Hippocampal formation (tissue), 2 donors: ENCODE measurements around the gene KBTBD13.
A peak's percentile ranks its signal among the peaks of the same experiment; 100 is the strongest.
"Not testable (repeated sequence)": the region's sequence is repeated elsewhere in the genome, so short reads cannot be mapped to it uniquely, and the experiment has no call there.

Experiments used
- DNase-seq, 2 donors: peaks; one replicate each; lab custom pipeline; 2025; lab: John Stamatoyannopoulos, UW

The KBTBD13 gene

GRCh38 chr15:65076486-65077290, at the start of gene KBTBD13:
Gene KBTBD13, plus strand, starts transcription at chr15:65076746. Its CDS starts 70 bp downstream, at chr15:65076816.
- DNase-seq, result no peak

DNA sequence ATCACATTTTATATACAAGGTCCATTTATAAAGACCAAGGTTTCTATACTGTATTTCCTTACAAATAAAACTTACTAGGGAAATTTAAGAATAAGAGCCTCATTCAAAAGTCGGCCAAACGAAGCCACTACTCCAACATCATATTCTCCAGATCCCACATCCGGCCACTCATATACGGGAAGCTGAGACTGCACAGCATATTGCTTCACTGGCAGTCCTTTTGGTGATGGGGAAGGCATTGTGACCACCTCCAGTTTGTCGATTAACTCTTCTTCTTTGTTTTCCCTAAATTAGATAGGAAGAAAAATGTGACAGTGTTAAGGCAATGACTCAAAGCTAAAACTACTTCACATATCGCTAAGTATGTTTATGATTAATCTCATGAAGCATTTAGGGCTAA, 49.8 kb upstream of the KBTBD13 start:
- no peak for DNase-seq

DNA sequence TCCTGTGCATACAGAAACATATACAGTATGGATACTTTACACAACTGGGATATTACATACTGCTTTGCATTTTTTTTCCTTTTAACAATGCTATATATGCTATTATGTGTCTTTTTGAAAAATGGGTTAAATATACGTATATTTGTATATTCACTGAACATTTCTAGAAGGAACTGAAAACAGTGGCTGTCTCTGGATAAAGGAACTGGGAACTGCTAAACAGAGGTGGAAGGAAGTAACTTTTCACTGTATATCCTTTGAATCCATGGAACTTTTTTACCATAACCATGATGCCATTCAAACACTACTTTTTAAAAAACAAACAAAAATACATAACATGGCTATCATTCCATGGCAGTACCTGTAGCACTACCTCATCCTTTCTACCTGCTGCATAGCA, 49.0 kb upstream of the KBTBD13 start:
- no peak for DNase-seq

DNA sequence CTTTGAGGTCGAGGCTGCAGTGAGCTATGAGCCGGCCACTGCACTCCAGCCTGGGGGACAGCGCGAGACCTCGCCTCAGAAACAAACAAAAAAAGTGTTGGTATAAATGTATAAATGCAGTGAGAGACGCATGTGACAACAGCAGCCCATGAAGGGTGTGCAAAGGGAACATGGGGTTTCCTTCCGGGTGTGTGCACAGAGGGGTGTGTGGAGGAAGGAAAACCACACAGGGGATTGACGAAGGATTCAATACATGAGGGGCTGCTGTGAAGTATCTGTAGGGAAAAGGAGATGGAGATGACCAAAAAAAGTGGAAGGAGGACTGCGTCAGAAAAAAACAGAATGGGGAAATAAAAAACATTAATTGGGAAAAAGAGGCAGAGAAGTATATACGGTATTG, 48.2 kb upstream of the KBTBD13 start:
- no peak for DNase-seq

DNA sequence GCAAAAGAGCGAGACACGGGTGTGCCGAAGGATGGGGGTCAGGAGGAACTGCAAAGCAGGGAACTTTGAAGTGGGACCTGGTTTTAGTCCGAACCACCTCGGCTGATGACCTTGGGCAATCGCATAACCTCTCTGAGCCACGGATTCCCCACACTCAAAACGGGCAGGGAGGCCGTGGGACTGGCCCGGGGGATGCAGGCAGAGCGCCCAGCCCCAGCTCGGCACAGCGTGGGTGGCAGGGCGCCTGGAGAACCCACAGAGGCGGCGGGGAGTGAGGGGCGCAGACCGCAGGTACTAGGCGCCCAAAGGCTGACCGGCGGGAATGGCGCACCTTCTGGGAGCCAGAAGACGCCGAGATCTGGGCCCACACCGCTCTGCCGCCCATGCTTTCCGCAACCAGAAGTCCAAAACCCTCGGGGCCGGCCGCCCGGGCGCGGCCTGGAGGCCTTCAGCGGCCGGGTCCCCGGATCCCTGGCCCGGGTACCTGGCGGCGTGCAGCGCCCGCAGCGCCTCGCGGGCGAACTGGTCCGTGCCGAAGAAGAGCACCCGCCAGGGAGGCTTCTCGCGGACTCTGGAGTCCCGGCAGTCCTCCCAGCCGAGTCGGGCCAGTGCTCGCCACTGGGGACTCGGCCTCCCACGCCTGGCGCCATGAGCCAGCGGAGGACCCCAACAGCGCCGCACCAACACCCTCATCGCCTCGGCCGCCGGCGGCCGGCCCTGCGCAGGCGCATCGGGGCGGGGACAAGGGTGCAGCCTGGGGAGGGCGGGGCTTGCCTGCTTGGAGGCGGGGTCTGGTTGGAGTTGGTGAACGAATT, 47.4 kb upstream of the KBTBD13 start, which contains the start of gene MTFMT:
TSS of gene MTFMT (minus strand) at position 719 of the 815 bp plus-strand sequence. CDS start at position 693, 26 bp downstream.
- peak; percentile 76 to 88 for DNase-seq

GRCh38 chr15:65029736-65030208, 46.8 kb upstream of the KBTBD13 start:
- no peak for DNase-seq

DNA sequence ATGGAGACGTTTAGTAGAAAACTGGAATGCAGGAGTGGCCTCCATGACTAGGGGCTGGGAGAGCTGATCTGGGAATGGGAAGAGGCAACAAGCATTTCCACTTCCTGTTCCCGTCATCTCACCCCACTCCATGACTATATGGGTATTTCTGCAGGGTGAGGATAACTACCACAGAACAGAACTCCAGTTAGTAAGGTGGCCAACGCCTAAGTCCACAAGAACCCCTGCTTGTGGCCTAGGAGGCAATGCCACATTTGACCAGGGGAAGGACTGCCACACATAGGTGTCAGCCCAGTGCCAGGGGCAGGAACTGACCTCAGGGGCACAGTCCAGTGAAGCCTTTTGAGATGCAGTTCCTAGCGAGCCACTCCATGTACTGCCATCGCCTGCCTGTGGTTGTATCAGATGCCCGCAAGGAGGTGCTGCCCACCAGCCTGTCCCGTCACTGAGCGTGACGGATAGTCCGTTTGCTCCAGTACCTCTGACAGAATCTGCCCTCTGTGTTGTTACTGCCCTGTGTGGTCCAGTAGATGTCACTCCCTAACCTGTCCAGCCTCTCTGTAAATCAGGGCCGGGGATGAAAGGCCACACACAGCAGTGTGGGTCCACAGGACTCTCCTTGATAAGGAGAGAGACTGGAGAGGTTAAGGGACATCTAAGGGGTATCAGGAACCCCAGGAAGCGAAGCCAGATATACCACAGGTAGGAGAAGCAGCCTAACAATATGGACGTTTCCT, 43.6 kb upstream of the KBTBD13 start:
- DNase-seq, result peak in 1 of 2 donors; percentile 28

DNA sequence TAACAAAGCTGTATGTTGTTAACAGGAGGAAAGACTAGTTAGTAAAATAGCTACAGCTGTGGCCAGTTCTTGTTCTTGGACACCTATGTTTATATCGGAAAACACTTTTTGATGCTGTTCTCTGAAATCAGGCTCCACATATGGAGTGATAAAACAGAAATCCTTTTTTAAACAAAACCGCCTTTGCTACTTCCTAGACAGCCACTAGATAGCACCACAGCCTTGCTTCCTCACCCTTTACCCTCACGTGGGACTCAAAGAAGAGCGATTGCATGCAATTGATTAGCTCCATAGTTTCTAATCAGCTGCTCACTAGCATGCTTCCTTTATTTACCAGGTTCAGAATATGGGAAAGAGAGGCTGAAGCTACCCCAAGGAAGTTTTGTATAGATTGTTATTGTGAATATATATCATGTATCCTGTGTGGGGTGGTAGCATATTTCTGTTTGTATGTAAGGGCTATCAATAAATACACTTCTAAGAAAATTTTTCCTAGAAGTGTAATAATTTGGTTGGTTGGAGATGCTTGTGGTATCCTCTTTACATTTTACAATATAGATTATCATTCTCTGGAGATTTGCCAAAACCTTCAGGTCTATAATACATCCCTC, 42.8 kb upstream of the KBTBD13 start:
- DNase-seq, result peak in 1 of 2 donors; percentile 43

DNA sequence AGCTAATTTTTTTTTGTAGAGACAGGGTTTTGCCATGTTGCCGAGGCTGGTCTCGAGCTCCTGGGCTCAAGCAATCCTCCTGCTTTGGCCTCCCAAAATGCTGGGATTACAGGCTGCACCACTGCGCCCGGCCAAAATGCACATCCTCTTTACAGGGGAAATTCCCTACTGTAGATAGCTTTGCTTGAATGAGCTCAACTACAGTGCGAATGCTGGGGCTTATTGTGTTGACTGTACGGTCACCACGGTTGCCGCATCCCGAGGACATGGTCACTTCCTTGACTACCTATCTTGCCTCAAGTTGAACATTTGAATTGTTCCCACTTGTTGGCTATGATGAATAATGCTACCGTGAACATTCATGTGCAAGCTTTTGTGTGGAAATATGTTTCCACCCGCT, 41.8 kb upstream of the KBTBD13 start:
- DNase-seq, result no peak

GRCh38 chr15:65037309-65037708, 39.2 kb upstream of the KBTBD13 start:
- DNase-seq, result no peak

DNA sequence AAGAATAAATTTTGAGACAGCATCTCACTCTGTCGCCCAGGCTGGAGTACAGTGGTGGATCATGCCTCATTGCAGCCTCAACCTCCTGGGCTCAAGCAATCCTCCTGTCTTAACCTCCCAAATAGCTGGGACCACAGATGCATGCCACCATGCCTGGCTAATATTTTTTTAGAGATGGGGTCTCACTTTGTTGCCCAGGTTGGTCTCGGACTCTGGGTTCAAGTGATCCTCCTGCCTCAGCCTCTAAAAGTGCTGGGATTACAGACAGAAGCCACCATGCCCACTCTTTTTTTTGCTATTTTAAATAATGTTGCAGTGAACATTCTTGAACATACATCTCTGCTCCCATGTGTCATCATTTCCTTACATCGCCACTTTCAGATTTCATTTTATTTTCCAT, 38.1 kb upstream of the KBTBD13 start:
- DNase-seq, result no peak

DNA sequence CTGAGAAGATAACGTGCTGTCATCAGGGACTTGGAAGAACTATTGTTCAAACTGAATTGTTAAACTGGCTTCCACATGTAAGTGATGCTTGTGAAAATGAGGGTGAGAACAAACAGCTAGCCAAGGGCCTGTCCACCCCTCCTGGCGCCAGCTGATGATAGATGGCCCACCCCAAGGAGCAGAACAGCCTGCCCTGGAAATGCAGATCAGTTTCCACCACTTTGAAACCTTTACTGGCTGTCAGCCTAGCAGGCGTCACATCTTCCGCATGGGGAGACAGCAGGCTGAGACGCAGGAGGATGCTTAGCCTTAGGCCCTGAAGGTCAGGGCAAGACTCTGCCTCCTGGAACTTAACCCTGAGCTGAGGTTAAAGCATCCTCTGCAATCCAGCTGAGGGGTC, 37.7 kb upstream of the KBTBD13 start:
- no peak for DNase-seq

DNA sequence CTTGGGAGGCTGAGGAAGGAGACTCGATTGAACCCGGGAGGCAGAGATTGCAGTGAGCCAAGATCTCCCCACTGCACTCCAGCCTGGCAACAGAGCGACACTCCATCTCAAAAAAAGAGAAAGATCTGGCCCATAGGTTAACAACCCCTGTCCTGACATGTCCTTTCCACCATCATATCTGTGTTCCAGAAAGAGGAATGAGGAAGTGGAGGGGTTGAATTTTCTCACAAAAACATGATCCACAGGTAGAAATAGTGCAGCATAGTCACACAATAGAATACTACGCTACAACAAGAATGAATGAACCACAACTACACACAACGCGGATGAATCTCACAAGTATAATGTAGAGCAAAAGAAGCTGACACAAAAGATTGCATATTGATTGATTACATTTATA, 36.1 kb upstream of the KBTBD13 start:
- no peak for DNase-seq

DNA sequence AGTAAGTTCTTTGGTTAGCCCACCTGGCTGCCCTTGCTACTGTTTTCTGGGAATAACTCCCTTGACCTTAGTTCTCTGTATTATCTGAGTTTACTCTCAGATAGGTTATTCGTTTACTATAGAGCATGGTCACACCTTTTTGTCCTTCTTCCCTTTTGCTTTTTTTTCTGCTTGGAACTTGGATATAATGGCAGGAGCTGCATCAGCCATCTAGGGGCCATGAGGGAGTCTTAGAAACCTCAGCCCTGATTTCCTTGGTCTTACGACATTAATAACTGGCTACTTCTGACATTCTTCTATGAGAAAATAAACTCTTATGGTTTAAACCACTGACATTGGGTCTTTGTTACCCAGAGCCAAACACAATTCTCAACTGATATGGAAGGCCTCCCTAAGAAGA, 34.8 kb upstream of the KBTBD13 start:
- DNase-seq, result no peak

DNA sequence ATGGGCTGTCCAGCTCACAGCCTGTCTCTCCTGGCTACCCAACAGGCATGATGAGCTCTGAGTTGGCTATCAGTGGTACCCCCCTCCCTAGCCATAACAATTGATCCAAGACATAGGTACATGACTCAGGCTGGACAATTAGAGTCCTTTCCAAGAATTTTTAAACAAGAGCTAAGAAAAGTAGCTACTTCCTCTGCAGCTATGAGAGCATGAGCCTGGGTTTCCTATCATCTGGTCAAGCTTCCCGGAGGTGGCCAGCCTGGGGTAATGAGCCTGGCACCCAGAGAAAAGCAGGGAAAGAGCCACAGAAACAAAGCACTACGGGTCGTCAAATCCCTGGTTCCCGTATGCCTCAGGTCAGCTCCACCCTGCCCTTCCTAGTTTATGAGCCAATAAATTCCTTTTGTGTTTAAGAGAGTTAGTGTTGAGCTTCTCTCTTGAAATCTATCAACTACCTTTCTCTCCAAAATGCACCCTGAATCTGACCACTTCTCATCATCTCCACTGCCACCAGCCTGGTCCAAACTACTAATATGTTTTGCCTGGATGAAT, 33.7 kb upstream of the KBTBD13 start:
- no peak for DNase-seq

DNA sequence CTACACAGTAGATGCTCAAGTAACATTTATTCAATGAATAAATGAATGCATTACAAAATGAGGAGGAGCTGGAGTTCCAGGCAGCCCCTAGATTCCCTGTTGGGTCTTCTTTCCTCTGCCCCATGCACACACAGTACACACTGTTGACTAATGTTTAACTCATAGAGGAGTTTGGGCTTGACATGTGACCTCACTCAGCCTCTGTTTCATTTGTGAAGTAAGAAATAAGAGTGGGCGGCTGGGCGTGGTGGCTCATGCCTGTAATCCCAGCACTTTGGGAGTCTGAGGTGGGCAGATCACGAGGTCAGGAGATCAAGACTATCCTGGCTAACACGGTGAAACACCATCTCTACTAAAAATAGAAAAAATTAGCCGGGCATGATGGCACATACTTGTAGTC, 32.3 kb upstream of the KBTBD13 start:
- not testable (repeated sequence) for DNase-seq

DNA sequence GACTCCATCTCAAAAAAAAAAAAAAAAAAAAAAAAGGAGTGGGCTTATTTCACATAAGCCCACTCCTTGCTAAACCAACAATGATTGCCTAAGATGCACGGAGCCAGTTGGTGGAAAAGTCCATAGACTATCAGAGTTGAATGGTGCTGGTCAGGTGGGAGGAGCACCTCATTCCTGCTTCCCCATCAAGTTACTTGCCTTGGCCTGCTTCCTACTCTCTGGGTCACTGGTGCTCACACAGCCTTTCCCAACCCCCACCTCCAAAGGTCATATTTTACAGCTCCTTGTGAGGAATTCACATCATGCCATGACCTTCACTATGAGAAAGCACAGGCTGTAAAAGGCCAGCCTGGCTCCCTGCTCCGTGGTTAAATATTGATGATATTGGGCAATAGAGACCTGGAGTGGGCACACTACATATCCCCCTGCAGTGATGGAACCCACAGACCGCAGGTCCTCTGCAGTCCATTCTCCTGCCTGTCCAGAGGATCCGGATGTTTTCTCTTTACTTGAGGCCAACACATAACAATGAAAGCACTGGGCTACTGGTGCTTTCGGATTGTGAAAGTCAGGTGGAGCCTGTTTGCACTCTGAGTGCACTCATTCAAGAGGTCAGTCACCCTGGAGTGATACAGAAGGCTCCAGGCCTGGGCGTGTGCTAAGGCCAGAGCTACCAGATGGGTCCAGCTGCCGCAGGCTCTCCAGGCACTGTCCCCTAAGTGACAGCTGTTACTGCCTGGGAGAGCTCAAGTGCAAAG, 31.6 kb upstream of the KBTBD13 start, which contains the start of gene SLC51B:
TSS of gene SLC51B (plus strand) at position 664 of the 758 bp plus-strand sequence. CDS start 4,618 bp downstream, outside the sequence.
- DNase-seq, result no peak

DNA sequence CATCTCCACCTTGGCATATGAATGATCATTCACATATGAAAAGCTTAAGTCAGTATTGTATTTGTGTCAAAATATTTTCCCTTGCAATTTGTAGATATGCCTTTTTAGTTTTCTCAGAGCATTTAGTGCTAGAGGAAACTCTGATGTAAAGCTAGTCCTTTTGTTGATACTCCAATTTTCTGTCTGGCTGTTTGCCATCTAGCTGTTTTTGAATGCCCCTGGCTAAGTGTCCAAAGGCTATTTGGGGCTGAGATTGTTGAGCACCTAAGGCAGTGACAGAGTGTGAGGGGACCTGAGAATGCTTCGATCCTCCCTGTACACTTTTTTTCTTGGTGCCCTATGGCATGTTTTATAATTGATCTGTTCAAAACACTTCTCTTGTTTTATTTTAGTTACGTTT, 28.3 kb upstream of the KBTBD13 start:
- no peak for DNase-seq

GRCh38 chr15:65049418-65049840, 27.1 kb upstream of the KBTBD13 start:
- peak; percentile 82 to 86 for DNase-seq

DNA sequence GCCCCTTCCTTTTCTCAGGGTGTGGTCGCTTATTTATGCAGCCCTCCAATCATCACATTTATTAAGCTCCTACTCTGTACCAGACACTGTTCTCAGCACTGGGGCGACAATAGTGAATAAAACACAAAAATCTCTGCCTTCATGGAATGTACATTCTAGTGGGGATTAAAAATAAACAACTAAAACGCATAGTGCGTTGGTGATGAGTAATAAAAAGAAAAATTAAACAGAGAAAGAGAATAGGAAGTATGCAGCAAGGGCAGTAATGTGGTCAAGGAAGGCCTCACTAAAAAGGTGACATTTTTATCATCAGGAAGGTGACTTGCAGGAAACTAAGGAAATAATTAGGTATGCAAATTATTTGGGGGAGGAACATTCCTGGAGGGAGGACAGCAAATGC, 26.3 kb upstream of the KBTBD13 start:
- no peak for DNase-seq
